Right ventricle myocardium inferior (tissue), 1 donor: ENCODE results near the gene PRR19. TPM values are rescaled to one million over a fixed set of nuclear protein-coding genes. Genes with fewer than 3 reads are reported as not detected.

ENCODE experiments used
- ATAC-seq: fragments of 200-7000 bp; cut with Tn5 transposase; one replicate; pipeline ENCODE4 v1.9.1; 2020; ENCODE audit warnings: mild to moderate bottlenecking, moderate library complexity
- DNase-seq: peaks from one replicate; pipeline ENCODE4 v3.0.0; 2021; ENCODE audit errors: missing footprints
- intact Hi-C: fragments of 100-400 bp; cut with DNase I; formaldehyde crosslinking; loops from one replicate; pipeline ENCODE4 v1.11.0; 2022
- total RNA-seq: library from RNA; stranded (reverse); fragmentation: NEBNext Ultra II Directional; extraction: Animal tissue kit (Norgen Biotek cat#: 25700); gene quantifications from one replicate; pipeline ENCODE4 v1.2.1, GENCODE V29; 2021
- donor health status: DM: no; HTN: yes; CAD: no; lungs with severe emphysema.

PRR19 gene
- total RNA-seq, 1 donor from 2014 or later = 0.51 TPM

DNA sequence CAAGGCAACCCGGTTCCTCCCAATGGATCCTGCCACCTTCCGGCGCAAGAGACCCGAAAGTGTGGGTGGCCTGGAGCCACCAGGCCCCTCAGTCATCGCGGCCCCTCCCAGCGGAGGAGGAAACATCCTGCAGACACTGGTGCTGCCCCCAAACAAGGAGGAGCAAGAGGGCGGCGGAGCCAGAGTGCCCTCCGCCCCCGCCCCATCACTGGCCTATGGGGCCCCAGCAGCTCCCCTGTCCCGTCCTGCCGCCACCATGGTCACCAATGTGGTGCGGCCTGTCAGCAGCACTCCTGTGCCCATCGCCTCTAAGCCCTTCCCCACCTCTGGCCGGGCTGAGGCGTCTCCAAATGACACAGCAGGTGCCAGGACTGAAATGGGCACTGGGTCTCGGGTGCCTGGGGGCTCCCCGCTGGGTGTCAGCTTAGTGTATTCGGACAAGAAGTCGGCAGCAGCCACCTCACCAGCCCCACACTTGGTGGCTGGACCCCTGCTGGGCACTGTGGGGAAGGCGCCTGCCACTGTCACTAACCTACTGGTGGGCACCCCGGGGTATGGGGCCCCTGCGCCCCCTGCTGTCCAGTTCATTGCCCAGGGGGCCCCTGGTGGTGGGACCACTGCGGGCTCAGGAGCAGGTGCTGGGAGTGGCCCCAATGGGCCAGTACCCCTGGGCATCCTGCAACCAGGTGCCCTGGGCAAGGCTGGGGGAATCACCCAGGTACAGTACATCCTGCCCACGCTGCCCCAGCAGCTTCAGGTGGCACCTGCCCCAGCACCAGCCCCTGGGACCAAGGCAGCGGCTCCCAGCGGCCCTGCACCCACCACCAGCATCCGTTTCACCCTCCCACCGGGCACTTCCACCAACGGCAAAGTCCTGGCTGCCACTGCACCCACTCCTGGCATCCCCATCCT is 11.2 kb upstream of the PRR19 start:
- intact Hi-C loops = no loop called here
- ATAC-seq (peak; percentile 7), DNase-seq (peak; percentile 21)

GRCh38 chr19:42291435-42291810 is 10.5 kb upstream of the PRR19 start:
- intact Hi-C loops = no loop called here
- DNase-seq = peak; percentile 57
- no peak for ATAC-seq

DNA sequence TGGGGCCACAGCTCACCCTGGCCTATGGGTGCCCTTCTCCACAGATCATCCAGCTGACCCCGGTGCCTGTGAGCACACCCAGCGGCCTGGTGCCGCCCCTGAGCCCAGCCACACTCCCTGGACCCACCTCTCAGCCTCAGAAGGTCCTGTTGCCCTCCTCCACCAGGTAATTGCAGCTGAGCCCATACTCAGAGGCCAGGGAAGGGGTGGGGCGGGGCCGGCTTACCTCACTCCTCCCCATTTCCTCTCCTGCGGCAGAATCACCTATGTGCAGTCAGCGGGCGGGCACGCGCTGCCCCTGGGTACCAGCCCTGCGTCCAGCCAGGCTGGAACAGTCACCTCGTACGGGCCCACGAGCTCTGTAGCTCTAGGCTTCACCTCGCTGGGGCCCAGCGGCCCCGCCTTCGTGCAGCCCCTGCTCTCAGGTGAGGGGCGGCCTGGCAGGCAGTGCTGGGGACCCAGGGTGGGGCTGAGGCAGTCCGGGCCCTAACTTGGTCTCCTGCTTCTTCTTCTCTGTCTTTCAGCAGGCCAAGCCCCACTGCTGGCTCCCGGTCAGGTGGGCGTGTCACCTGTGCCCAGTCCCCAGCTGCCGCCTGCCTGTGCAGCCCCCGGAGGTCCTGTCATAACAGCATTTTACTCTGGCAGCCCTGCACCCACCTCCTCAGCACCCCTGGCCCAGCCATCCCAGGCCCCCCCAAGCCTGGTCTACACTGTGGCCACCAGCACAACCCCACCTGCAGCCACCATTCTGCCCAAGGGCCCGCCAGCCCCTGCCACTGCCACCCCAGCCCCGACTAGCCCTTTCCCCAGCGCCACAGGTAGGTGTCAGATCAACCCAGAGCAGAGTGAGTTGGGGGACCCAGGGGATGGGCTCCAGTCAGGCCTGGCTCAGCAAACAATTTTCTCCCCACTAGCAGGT is 9.6 kb upstream of the PRR19 start:
- intact Hi-C loops = no loop called here

DNA sequence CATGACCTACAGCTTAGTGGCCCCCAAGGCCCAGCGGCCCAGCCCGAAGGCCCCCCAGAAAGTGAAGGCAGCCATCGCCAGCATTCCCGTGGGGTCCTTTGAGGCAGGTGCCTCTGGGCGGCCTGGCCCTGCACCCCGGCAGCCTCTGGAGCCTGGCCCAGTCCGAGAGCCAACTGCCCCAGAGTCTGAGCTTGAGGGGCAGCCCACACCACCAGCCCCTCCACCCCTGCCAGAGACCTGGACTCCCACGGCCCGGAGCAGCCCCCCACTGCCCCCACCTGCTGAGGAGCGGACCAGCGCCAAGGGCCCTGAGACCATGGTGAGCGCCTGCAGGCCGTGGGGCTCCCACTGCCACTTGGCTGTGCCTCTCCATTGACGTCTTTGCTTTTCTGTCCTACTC is 9.0 kb upstream of the PRR19 start:
- no peak for ATAC-seq
- intact Hi-C loops = no loop called here
- peak; percentile 56 for DNase-seq

More for the DNA sequence above, 9.6 kb upstream of the PRR19 start:
- DNase-seq (peak; percentile 53), ATAC-seq (no peak)

DNA sequence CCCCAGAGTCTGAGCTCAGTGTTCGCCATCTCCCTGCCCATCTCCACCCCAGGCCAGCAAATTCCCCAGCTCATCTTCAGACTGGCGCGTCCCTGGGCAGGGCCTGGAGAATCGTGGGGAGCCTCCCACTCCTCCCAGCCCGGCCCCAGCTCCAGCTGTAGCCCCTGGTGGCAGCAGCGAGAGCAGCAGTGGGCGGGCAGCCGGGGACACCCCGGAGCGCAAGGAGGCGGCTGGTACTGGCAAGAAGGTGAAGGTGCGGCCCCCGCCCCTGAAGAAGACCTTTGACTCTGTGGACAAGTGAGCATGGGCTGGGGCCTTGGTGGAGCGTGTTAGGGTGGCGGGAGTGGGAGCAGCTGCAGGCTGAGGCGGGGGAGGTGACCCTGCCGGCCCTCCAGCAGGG is 8.4 kb upstream of the PRR19 start:
- DNase-seq (no peak), ATAC-seq (no peak)

DNA sequence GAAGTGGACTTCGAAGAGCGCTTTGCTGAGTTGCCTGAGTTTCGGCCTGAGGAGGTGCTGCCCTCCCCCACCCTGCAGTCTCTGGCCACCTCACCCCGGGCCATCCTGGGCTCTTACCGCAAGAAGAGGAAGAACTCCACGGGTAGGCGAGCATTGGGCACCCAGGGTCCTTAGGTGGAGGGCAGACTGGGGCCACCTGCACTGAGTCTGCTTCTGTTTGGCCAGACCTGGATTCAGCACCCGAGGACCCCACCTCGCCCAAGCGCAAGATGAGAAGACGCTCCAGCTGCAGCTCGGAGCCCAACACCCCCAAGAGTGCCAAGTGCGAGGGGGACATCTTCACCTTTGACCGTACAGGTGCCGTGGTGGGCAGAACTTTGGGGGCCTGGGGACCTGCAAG is 8.0 kb upstream of the PRR19 start:
- DNase-seq = peak; percentile 51
- no peak for ATAC-seq
- intact Hi-C loops = no loop called here

More for the DNA sequence above, 8.4 kb upstream of the PRR19 start:
- intact Hi-C loops = no loop called here

DNA sequence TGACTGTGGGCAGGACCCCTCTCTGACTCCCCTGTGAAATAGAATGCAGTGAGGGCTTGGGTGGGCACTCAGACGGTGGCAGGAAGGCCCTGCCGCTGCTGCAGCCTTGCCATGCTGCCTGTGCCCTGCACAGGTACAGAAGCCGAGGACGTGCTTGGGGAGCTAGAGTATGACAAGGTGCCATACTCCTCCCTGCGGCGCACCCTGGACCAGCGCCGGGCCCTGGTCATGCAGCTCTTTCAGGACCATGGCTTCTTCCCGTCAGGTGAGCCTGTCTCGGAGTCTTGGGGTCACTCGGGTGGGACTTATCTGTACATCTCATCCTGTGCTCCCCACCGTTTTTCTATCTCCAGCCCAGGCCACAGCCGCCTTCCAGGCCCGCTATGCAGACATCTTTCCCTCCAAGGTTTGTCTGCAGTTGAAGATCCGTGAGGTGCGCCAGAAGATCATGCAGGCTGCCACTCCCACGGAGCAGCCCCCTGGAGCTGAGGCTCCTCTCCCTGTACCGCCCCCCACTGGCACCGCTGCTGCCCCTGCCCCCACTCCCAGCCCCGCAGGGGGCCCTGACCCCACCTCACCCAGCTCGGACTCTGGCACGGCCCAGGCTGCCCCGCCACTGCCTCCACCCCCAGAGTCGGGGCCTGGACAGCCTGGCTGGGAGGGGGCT is 7.3 kb upstream of the PRR19 start:
- DNase-seq (peak; percentile 40), ATAC-seq (no peak)
- intact Hi-C loops = no loop called here

- DNase-seq (no peak), ATAC-seq (no peak)
- intact Hi-C loops = no loop called here
These were observed 6.6 kb upstream of the PRR19 start for GRCh38 chr19:42295342-42295741.

GRCh38 chr19:42295831-42296525 is 6.0 kb upstream of the PRR19 start:
- peak; percentile 89 for DNase-seq
- ATAC-seq = peak; percentile 77
- intact Hi-C loops = loop anchor here (2.0 kb wide), 1 partner anchor 163 kb away; the partner anchor contains the start of gene POU2F2

GRCh38 chr19:42297039-42297438 is 4.9 kb upstream of the PRR19 start:
- intact Hi-C loops = loop anchor here (2.0 kb wide), 1 partner anchor 164 kb away; the partner anchor contains the start of gene POU2F2
- ATAC-seq (no peak), DNase-seq (no peak)

- ATAC-seq = no peak
- intact Hi-C loops = no loop called here
These were observed 1.2 kb downstream of the PRR19 start for GRCh38 chr19:42303101-42303464.

GRCh38 chr19:42303876-42304275 is 1.9 kb downstream of the PRR19 start:
- DNase-seq = peak; percentile 28
- ATAC-seq = no peak
- intact Hi-C loops = no loop called here

More at GRCh38 chr19:42303101-42303464, 1.2 kb downstream of the PRR19 start:
- DNase-seq = peak; percentile 1

GRCh38 chr19:42306646-42307045 is 4.7 kb downstream of the PRR19 start:
- no peak for ATAC-seq
- DNase-seq = no peak
- intact Hi-C loops = no loop called here

GRCh38 chr19:42309686-42310085 is 7.8 kb downstream of the PRR19 start:
- no peak for ATAC-seq
- intact Hi-C loops = no loop called here
- peak; percentile 39 for DNase-seq

DNA sequence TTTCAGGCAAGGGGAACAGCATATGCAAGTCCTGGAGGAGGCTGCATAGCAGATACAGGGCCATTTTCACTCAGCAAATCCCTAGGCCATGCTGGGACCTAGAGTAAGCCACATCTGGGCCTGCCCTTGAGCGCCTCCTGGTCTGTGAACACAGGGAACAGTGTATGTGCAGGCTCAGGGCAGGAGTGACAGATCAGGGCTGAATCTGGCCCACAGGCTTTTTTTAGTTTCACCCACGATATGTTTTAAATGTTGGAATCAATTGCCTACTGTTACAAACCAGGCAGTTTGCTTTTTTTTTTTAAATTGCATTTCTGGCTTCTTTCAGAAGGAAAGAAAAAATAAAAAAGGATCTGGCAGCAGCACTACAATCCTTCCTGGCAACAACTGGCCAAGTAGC is 9.7 kb downstream of the PRR19 start:
- DNase-seq = no peak
- intact Hi-C loops = no loop called here
- no peak for ATAC-seq

GRCh38 chr19:42312370-42312769 is 10.4 kb downstream of the PRR19 start:
- ATAC-seq = no peak
- intact Hi-C loops = no loop called here
- peak; percentile 21 for DNase-seq

GRCh38 chr19:42313096-42313839 is 11.3 kb downstream of the PRR19 start, which contains the start of gene TMEM145:
Gene TMEM145, plus strand, starts transcription at chr19:42313309. Its CDS starts 68 bp downstream, at chr19:42313377.
- DNase-seq (peak; percentile 55), ATAC-seq (peak; percentile 77)
- intact Hi-C loops = no loop called here
